Cortex of kidney (tissue), 1 donor: ENCODE results near the gene CALML3.

Experiments
- DNase-seq: peaks from one replicate; lab custom pipeline; 2025; lab: John Stamatoyannopoulos, UW

CALML3 gene

GRCh38 chr10:5491477-5491876 is 33.3 kb upstream of the CALML3 start:
- no peak for DNase-seq

- no peak for DNase-seq
Measured at GRCh38 chr10:5492322-5492855, 32.4 kb upstream of the CALML3 start.

GRCh38 chr10:5492929-5493576 is 31.7 kb upstream of the CALML3 start:
- no peak for DNase-seq

GRCh38 chr10:5493691-5494090 is 31.1 kb upstream of the CALML3 start:
- DNase-seq: no peak

GRCh38 chr10:5494611-5495010 is 30.1 kb upstream of the CALML3 start:
- no peak for DNase-seq

- DNase-seq: no peak
Measured at GRCh38 chr10:5496261-5497250, 28.2 kb upstream of the CALML3 start.

- DNase-seq: no peak
Measured at GRCh38 chr10:5497289-5497688, 27.5 kb upstream of the CALML3 start.

GRCh38 chr10:5497948-5498730 is 26.6 kb upstream of the CALML3 start:
- DNase-seq: no peak

GRCh38 chr10:5498791-5499492 is 25.8 kb upstream of the CALML3 start:
- no peak for DNase-seq

- DNase-seq: no peak
Measured at GRCh38 chr10:5499493-5500140, 25.1 kb upstream of the CALML3 start, which contains the start of gene CALML5. TSS of gene CALML5 (minus strand) at chr10:5499570. CDS start at chr10:5499438, 132 bp downstream.

- DNase-seq: no peak
Measured at GRCh38 chr10:5500162-5500670, 24.5 kb upstream of the CALML3 start.

GRCh38 chr10:5500910-5501309 is 23.9 kb upstream of the CALML3 start:
- no peak for DNase-seq

GRCh38 chr10:5502061-5502521 is 22.7 kb upstream of the CALML3 start:
- DNase-seq: no peak

- no peak for DNase-seq
Measured at GRCh38 chr10:5502571-5503476, 21.9 kb upstream of the CALML3 start.

- no peak for DNase-seq
Measured at GRCh38 chr10:5503477-5503835, 21.3 kb upstream of the CALML3 start.

- DNase-seq: no peak
Measured at GRCh38 chr10:5504146-5505072, 20.4 kb upstream of the CALML3 start.

GRCh38 chr10:5506246-5506645 is 18.5 kb upstream of the CALML3 start:
- no peak for DNase-seq
